Esophagus squamous epithelium (tissue), 5 donors: ENCODE data around the gene SGMS1. TPM values are rescaled to one million over a fixed set of nuclear protein-coding genes. Genes with fewer than 3 reads are reported as not detected.

Experiments
- DNase-seq: peaks from one replicate; lab custom pipeline; 2025; lab: John Stamatoyannopoulos, UW
- H3K27ac ChIP-seq, 4 donors: fragments of 200-600 bp; sonication (generic); one replicate each; pipeline ENCODE4 v1.5.1; 2016 to 2019; ENCODE audit warnings: mild to moderate bottlenecking in 1 of 4
- H3K27me3 ChIP-seq, 4 donors: fragments of 200-600 bp; sonication (generic); 1 replicate in 3 of 4; 2 replicates in 1 of 4; pipeline versions ENCODE4 v1.5.1 to v1.6.0; 2017 to 2021; ENCODE audit warnings: antibody characterized with exemption in 1 of 4
- H3K36me3 ChIP-seq, 3 donors: fragments of 200-600 bp; sonication (generic); one replicate each; pipeline ENCODE4 v1.5.1; 2016 to 2019
- H3K4me1 ChIP-seq, 3 donors: fragments of 200-600 bp; sonication (generic); one replicate each; pipeline ENCODE4 v1.5.1; 2017 to 2019
- H3K4me3 ChIP-seq, 4 donors: fragments of 200-600 bp; sonication (generic); 1 replicate in 3 of 4; 2 replicates in 1 of 4; pipeline ENCODE4 v1.5.1; 2016 to 2019; ENCODE audit warnings: mild to moderate bottlenecking in 2 of 4, moderate library complexity in 1 of 4
- H3K9me3 ChIP-seq, 3 donors: fragments of 200-600 bp; sonication (generic); one replicate each; pipeline ENCODE4 v1.5.1; 2016 to 2019
- POLR2A ChIP-seq, 4 donors: fragments of 450-650 bp; IDR thresholded peaks; one replicate each; pipeline ENCODE4 v1.6.1; 2017; ENCODE audit warnings: antibody characterized with exemption in 4 of 4, mild to moderate bottlenecking in 4 of 4, moderate library complexity in 3 of 4
- WGBS, 2 donors: methylation state at CpG; one replicate each; pipeline ENCODE4 v1.1.5; 2018; 5-methylcytosine and 5-hydroxymethylcytosine counted together
- intact Hi-C: fragments of 100-400 bp; cut with DNase I; formaldehyde crosslinking; loops from one replicate; pipeline ENCODE4 v1.15.0; 2022
- total RNA-seq, 4 donors: library from RNA; depleted of rRNA; stranded (reverse); fragments of >200 nt; gene quantifications; one replicate each; pipeline ENCODE4 v1.1.0, GENCODE V29; 2016
- TF ChIP-seq, protein P1 (sequence below), 6 experiments: fragments of 450-650 bp in 4 of 6; fragments of 200-600 bp in 2 of 6; sonication (generic) in 2 of 6; IDR thresholded peaks; one replicate each; pipeline ENCODE4 v1.5.1; 2016 to 2019; ENCODE audit warnings: antibody characterized with exemption in 6 of 6, mild to moderate bottlenecking in 4 of 6, moderate library complexity in 4 of 6
- donor health status: DM: yes; HTN: yes; CAD: no.

Gene SGMS1
- total RNA-seq, 4 donors from 2014 or later = 39.4 to 64.1 (median 54.9) TPM

GRCh38 chr10:50601974-50602373 lies 21.8 kb downstream of the SGMS1 start:
- TF ChIP-seq, protein P1, sequence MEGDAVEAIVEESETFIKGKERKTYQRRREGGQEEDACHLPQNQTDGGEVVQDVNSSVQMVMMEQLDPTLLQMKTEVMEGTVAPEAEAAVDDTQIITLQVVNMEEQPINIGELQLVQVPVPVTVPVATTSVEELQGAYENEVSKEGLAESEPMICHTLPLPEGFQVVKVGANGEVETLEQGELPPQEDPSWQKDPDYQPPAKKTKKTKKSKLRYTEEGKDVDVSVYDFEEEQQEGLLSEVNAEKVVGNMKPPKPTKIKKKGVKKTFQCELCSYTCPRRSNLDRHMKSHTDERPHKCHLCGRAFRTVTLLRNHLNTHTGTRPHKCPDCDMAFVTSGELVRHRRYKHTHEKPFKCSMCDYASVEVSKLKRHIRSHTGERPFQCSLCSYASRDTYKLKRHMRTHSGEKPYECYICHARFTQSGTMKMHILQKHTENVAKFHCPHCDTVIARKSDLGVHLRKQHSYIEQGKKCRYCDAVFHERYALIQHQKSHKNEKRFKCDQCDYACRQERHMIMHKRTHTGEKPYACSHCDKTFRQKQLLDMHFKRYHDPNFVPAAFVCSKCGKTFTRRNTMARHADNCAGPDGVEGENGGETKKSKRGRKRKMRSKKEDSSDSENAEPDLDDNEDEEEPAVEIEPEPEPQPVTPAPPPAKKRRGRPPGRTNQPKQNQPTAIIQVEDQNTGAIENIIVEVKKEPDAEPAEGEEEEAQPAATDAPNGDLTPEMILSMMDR (IDR thresholded peaks at IDR 0.05) = no peak
- TF ChIP-seq POLR2A (IDR thresholded peaks at IDR 0.05) = no peak
- Histone ChIP-seq H3K27me3 (no peaks in the 10 kb centered on the region), H3K36me3 (no peaks in the 10 kb centered on the region), H3K9me3 (no peaks in the 10 kb centered on the region), H3K27ac (no peak overlapping the region), H3K4me1 (peaks cover 17 to 85% (median 51%) of the 10 kb centered on the region in 3 donors), H3K4me3 (no peak overlapping the region)
- intact Hi-C loops = no loop called here
- no peak for DNase-seq
- WGBS, 2 donors = 28 to 89% methylated on average over 1 of the region's 1 CpG

- H3K4me1 ChIP-seq = peaks cover 17 to 85% (median 42%) of the 10 kb centered on the region in 3 donors
- H3K36me3 ChIP-seq = no peaks in the 10 kb centered on the region
- no peaks in the 10 kb centered on the region for H3K9me3 ChIP-seq
- H3K27me3 ChIP-seq = no peaks in the 10 kb centered on the region
- TF ChIP-seq POLR2A (IDR thresholded peaks at IDR 0.05) = no peak
- TF ChIP-seq, protein P1 (IDR thresholded peaks at IDR 0.05) = no peak
- WGBS, 2 donors = 59 to 84% methylated on average over 2 of the region's 2 CpGs
- intact Hi-C loops = no loop called here
- no peak for DNase-seq
- H3K27ac ChIP-seq = no peak overlapping the region
- H3K4me3 ChIP-seq = no peak overlapping the region
Observed at GRCh38 chr10:50600831-50601477, 22.8 kb downstream of the SGMS1 start.

- TF ChIP-seq, protein P1 (IDR thresholded peaks at IDR 0.05) = no peak
- TF ChIP-seq POLR2A (IDR thresholded peaks at IDR 0.05) = no peak
- no peaks in the 10 kb centered on the region for H3K27me3 ChIP-seq
- 71 to 89% methylated on average over 1 of the region's 1 CpG for WGBS, 2 donors
- no peaks in the 10 kb centered on the region for H3K36me3 ChIP-seq
- DNase-seq = no peak
- no peak overlapping the region for H3K27ac ChIP-seq
- H3K4me1 ChIP-seq = peaks cover 13 to 83% (median 35%) of the 10 kb centered on the region in 3 donors
- no peaks in the 10 kb centered on the region for H3K9me3 ChIP-seq
- no peak overlapping the region for H3K4me3 ChIP-seq
- intact Hi-C loops = no loop called here
Observed at GRCh38 chr10:50600286-50600685, 23.5 kb downstream of the SGMS1 start.

GRCh38 chr10:50596897-50597296 lies 26.9 kb downstream of the SGMS1 start:
- TF ChIP-seq POLR2A (IDR thresholded peaks at IDR 0.05) = no peak
- TF ChIP-seq, protein P1 (IDR thresholded peaks at IDR 0.05) = no peak
- H3K36me3 ChIP-seq = no peaks in the 10 kb centered on the region
- H3K4me1 ChIP-seq = peaks cover 0 to 62% (median 8%) of the 10 kb centered on the region in 3 donors
- intact Hi-C loops = no loop called here
- no peak for DNase-seq
- H3K27me3 ChIP-seq = no peaks in the 10 kb centered on the region
- no peaks in the 10 kb centered on the region for H3K9me3 ChIP-seq
- no peak overlapping the region for H3K4me3 ChIP-seq
- H3K27ac ChIP-seq = no peak overlapping the region
- 88 to 96% methylated on average over 3 of the region's 3 CpGs for WGBS, 2 donors

DNA sequence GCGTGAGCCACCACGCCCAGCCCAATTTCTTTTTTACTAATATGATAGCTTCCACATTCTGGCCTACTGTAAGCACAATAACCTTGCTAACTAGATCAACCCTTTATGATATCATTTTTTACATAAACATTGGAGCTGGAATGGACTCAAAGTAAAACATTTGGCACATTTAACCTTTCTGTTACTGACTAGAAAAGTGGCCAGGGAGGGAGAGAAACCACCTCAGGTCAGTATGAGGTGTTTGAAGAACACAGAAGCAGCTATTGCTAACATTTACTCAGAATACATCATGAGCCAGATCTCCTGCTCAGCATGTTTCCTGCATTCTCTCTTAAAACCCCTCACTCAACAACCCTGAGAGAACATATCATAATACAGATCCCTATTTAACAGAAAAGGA lies 27.3 kb downstream of the SGMS1 start:
- no peak overlapping the region for H3K27ac ChIP-seq
- no peaks in the 10 kb centered on the region for H3K9me3 ChIP-seq
- no peak overlapping the region for H3K4me3 ChIP-seq
- H3K36me3 ChIP-seq = no peaks in the 10 kb centered on the region
- intact Hi-C loops = no loop called here
- peaks cover 0 to 57% (median 7%) of the 10 kb centered on the region in 3 donors for H3K4me1 ChIP-seq
- WGBS, 2 donors = 92 to 100% methylated on average over 2 of the region's 2 CpGs
- no peaks in the 10 kb centered on the region for H3K27me3 ChIP-seq
- DNase-seq = no peak
- TF ChIP-seq POLR2A (IDR thresholded peaks at IDR 0.05) = no peak
- TF ChIP-seq, protein P1 (IDR thresholded peaks at IDR 0.05) = no peak
